NCI-H2081 treated with DMSO at 0.1 percent for 48 hours (cell line): ENCODE results near the gene DUT.

Experiments
- DNase-seq: peaks from one replicate; lab custom pipeline; 2025; lab: John Stamatoyannopoulos, UW

The DUT gene

GRCh38 chr15:48371550-48371949 is 40.3 kb downstream of the DUT start:
- DNase-seq: no peak

DNA sequence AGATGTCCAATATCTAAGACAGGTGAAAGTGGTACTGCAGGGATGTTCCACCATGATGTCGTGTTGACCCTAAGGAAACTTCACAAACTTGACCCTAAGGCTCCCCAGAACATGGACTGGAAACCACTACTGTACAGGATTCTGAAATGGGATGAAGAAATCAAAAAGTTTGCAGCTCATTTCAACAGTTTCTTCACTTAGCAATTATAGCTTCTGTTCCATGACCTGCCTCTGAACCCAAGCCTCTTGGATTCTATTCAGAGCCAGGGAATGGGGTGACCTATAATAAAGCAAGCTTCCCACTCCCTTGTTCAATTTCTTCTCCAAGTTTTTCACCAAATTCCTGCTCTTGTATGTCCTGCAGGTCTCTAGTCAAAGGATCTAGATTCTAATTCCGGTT is 40.7 kb downstream of the DUT start:
- DNase-seq: no peak

- DNase-seq: no peak
These were observed 42.7 kb downstream of the DUT start for GRCh38 chr15:48373821-48374451.

DNA sequence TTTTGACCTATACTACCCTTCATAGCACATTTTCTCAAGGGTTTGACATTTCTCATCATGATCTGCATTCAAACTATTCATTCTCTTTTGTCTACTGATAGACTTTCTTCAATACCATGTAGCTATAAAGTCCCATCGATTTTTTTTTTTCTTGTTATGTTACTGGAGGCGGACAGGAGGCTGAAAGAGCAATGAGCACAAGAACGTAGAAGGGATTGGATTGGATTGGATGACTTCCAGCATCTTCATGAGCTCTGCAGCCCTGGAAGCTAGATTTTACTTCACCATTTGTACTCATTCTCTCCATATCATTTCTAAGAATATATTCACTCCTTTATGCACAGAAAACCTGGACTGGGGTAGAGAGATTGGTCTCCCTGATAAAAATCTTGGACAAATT is 43.2 kb downstream of the DUT start:
- DNase-seq: no peak

DNA sequence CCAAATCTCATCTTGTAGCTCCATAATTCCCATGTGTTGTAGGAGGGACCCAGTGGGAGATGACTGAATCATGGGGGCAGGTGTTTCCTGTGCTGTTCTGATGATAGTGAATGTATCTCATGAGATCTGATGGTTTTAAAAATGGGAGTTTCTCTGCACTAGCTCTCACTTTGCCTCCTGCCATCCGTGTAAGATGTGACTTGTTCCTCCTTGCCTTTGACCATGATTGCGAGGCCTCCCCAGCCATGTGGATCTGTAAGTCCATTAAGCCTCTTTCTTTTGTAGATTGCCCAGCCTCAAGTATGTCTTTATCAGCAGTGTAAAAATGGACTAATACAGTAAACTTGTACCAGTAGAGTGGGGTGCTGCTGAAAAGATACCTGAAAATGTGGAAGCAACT is 44.5 kb downstream of the DUT start:
- DNase-seq: no peak

DNA sequence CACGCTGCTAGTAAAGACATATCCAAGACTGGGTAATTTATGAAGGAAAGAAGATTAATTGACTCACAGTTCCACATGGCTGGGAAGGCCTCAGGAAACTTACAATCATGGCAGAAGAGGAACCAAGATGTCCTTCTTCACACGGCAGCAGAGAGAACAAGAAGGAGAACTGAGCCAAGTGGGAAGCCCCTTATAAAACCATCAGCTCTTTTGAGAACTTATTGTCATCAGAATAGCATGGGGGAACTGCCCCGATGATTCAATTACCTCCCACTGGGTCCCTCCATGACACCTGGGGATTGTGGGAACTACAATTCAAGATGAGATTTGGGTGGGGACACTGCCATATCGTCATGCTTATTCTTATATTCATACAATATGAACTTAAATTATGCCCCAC is 49.0 kb downstream of the DUT start:
- DNase-seq: no peak

DNA sequence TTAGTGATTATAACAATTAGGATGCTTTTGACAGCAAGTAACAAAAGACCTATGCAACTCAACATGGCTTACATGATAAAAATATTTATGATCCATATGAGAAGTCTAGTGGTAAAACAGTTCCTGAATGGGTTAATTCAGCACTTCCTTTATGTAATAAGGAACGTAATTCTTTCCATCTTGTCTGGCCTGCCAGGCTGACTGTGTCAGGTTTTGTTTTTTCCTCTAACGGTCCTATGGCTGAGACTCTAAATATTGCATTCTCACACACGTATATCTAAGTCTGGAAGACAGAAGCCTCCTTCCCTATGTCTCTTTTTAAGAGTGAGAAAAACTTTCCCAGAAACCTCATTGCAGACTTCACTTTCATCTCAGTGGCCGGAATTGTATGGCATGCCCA is 50.6 kb downstream of the DUT start:
- no peak for DNase-seq

DNA sequence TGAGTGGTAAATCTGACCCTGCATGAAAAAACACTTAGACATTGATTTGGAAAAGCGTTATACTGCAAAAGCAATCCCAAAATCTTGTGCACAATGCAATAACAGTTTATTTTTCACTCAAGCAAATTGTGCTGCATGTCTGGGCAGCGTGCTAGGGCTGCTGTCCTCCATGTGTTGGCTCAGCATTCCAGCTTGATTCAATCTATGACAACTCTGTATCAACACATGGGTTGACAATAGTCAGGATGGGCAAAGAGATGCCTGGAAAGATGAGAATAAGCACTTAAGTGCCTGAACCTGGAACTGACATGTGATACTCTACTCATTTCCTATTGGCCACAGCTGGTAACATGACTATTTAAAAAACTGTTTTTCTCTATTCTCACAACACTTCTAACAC is 51.8 kb downstream of the DUT start:
- no peak for DNase-seq

GRCh38 chr15:48384616-48385015 is 53.4 kb downstream of the DUT start:
- no peak for DNase-seq

DNA sequence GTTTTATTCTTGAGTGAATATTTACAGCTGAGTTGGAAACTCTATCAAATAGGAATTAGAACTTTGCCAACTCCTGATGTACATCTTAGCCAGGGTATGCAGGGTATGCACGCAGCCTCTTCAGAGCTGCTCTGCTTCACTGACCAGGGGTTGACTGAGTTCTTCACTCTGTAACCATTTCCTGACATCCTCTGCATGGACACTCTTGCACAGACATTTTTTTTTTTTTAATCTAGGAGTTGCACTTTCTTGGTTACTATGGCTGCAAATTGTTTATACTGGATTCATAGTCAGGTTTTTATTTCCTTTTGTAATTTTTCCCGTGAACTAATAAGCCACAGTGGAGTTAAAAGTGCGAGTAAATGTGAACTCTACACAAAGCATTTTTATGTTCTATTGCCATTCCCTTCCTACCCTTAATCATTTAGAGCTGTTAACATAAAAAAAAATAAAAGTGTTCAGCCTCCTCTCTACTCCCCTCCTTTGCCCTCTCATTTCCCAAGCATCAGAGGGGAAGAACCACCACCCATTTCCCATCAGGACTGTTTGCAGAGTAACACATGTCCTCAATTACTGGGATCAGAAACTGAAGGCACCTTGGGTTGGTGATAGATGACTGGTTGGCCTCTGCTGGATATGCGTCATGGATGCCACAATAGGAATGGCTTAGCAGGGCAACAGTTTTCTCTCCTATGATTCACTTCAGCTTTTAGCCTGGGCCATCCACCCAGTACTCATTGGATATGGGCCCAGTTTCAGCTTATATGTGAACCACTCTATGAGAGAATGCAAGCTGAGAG is 54.0 kb downstream of the DUT start:
- no peak for DNase-seq

- DNase-seq: no peak
These were observed 57.0 kb downstream of the DUT start for GRCh38 chr15:48388016-48388851.

- no peak for DNase-seq
These were observed 57.7 kb downstream of the DUT start for GRCh38 chr15:48388910-48389309.

DNA sequence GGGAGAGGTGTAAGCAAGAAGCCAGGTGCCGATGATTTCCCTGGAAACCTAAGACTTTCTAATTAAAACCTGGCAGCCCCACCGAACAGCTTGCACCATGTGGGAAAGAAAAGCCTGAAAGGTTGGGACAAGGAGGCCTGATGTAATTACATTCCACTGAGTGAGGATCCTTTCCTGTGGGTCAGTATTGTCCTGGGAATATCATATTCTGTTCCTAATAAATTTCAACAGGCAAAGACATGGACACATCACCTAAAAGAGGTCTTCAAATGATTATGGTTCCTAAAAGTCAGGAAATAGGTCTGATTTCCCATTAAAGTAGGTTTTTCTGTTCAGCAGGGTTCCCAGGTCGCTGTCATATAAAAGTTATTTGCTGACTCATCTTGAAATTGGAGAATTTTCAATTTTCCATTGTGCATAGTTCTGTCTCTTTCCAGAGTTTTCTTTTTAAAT is 58.5 kb downstream of the DUT start:
- DNase-seq: no peak

DNA sequence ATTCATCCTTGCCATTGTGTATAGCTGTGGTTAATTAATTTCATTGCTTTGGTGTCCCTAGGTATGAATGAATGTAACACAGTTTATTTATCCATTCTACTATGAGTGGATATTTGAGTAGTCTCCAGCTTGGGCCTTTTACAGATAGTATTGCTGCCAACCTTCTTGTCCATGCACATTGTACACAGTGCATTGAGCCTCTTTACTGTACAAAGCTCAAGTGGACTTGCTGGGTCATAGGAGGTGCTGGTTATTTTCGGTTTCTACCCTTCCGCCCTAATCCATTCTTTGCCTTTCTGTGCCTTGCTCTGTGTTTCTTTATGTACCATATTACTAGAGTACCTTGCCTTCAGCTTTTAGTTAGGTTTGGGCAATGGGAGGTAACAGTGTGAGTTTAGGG is 60.7 kb downstream of the DUT start:
- DNase-seq: no peak

GRCh38 chr15:48392356-48392755 is 61.1 kb downstream of the DUT start:
- DNase-seq: no peak
